HG02852 (cell line): ENCODE data around the gene MRPS27.

Experiments used
- ATAC-seq: cut with Tn5 transposase; IDR thresholded peaks from one replicate; pipeline ENCODE4 v1.9.1; 2021; ENCODE audit warnings: mild to moderate bottlenecking, moderate library complexity; ENCODE audit not compliant: unreplicated experiment

The MRPS27 gene

DNA sequence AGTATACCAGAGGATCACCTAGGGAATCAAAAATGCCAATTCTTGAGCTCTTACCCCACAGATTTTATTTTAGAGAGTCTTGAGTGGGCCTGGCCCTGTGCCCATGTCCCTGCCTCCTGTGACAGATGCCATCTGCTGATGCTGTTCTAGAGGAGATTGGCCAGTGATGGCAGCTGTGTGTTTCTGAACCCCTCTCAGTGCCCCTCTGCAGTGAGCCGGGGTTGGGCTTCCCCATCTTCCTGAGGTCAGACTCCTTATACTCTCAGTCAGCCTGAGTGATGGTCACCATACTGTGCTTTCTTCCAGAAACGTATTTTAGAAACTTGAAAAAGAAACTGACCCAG lies 6.2 kb upstream of the MRPS27 start:
- ATAC-seq: no peak

- ATAC-seq: no peak
Observed at GRCh38 chr5:72325566-72326305, 5.7 kb upstream of the MRPS27 start.

DNA sequence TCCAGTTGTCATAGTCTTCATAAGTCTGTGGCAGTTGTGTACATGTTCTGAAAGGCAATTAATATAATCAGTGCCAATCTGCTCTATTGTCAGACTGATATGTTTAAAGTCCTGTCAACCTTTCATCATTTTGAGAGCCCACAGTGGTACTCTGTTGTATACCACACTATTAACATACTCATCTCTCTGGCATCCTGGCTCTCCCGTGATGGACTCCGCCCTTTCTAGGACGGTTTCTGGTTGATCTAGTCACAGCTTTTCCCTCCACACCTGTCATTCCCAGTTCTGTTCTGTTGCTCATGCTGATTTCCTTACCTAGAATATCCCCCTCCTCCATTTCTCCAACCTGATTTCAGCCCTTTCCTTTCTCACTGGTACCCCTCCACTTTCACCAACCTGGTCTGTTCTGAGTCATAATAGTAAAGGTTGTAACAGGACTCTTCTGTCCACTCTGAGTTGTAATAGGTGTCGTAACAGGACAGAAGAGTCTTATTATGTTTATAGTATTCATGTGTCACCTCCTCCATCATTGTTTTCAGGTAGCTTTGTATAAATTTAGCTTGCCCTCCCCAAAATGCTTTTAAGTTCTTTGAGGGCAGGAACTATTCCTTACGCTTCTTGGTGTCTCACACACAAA lies 4.3 kb upstream of the MRPS27 start:
- no peak for ATAC-seq

DNA sequence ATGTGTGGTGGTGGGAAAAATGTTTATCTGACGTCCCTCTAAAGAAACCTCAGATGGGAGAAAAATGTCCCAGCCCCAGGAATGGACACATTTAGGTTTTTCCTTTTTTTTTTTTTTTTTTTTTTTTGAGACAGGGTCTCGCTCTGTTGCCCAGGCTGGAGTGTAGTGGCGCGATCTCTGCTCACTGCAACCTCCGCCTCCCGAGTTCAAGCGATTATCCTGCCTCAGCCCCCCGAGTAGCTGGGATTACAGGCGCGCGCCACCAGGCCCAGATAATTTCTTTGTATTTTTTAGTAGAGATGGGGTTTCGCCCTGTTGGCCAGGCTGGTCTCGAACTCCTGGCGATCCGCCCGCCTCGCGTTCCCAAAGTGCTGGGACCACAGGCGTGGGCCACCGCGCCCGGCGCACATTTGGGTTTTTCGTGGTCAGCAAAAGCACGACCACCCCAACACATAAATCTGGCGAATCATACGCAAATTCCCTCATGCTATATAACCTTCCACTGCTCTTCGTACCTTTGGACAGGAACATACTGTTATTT lies 535 bp downstream of the MRPS27 start:
- ATAC-seq: peak; percentile 1

DNA sequence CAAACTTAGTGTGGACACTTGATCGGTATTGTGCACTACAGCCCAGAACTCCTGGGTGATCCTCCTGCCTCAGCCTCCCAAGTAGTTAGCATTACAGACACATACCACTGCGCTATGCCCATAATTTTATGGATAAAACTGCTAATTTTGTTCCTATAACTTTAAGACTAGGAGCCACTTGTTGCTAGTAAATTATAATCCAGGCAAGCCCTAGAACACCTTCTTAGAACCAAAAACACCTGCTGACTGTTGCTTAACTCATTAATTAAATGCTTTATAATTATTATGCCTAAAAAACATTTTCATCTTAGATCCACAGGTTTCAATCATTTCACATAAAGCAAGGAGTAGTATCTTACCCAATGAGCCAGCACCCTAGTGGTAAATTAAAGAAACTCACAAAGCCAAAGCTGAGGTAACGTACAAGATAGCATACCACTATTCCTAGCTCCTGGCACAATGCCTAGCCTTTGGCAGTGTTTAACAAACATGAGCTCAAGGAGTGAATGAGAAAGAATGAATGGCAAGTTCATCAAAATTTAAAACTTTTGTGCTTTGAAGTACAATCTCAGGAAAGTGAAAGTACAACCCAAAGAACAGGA lies 5.4 kb downstream of the MRPS27 start:
- ATAC-seq: no peak

- ATAC-seq: no peak
Observed at GRCh38 chr5:72313141-72313540, 6.9 kb downstream of the MRPS27 start.

DNA sequence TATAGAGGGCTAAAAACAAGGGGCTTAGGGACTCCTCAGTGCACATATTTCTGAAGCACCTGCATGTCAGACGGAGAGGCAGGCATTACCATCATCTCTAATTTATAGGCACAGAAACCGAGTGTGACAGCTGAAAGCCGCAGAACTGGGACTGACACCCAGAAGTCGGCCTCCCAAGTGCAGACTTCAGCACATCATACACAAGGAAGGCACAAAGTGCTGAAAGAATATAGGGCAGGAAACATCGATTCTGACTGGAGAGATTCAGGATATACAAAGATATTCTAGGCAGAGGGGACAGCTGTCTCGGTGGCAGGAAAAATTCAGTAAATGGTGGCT lies 11.2 kb downstream of the MRPS27 start:
- no peak for ATAC-seq

- peak; percentile 89 for ATAC-seq
Observed at GRCh38 chr5:72307968-72308852, 11.8 kb downstream of the MRPS27 start.

DNA sequence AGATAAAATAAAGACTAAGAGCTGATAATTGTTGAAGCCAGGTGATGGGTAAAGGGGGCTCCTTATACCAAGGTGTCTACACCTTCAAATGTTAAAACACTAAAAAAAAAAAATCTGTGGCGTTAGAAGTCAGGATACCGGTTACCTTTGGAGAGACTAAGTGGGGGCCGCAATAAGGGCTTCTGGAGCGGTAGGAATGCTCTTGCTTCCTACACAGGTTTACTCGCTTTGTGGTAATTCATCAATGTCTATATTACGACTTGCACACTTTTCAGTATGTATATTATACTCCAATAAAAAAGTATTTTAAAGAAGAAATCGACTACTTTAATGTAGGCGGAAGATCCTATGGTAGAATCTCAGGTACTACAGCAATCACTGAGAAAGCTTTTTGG lies 12.5 kb downstream of the MRPS27 start:
- no peak for ATAC-seq

- ATAC-seq: no peak
Observed at GRCh38 chr5:72305194-72306142, 14.6 kb downstream of the MRPS27 start.

GRCh38 chr5:72302171-72302570 lies 17.9 kb downstream of the MRPS27 start:
- ATAC-seq: no peak

GRCh38 chr5:72301557-72301956 lies 18.5 kb downstream of the MRPS27 start:
- ATAC-seq: peak; percentile 68

DNA sequence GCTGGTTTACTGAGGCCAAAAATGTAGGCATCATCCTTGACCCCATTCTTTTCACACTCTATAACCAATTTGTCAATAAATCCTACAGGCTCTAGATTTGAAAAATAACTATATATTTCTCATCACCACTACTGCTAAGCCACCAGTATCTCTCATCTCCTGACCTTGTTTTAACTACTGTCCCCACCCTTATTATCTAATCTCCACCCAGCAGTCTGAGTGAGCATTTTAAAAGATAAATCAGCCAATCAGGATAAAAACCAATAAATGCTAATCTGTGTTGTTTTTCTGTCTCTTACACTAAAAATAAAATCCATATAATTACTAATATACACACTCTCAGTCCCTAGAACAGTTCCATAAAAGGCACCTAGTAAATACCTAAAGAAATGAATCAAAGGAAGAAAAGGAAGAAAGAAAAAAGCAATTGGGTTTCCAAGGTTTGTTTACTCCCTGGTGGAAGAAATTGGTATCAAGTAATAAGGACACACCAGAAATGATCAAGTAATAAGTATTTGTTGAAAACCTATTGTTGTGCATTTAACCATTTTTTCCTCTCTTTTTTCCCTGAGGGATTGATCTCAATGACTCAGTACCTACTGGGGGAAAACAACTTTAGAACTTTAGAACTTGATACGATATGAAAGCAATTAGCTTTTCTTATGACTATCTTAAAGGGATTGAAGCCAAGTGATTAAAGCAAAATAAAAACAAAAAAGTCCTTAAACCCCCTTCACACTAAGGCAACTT lies 19.3 kb downstream of the MRPS27 start:
- ATAC-seq: no peak

DNA sequence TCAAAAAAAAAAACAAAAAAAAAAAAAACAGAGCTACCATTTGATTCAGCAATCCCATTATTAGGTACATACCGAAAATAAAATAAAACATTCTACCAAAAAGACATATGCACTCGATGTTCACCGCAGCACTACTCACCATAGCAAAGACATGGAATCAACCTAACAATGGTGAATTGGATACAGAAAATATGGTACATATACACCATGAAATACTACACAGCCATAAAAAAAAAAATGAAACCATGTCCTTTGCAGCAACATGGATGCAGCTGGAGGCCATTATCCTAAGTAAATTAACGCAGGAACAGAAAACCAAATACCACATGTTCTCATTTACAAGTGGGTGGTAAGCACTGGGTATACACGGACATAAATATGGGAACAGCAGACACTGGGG lies 21.3 kb downstream of the MRPS27 start:
- no peak for ATAC-seq

DNA sequence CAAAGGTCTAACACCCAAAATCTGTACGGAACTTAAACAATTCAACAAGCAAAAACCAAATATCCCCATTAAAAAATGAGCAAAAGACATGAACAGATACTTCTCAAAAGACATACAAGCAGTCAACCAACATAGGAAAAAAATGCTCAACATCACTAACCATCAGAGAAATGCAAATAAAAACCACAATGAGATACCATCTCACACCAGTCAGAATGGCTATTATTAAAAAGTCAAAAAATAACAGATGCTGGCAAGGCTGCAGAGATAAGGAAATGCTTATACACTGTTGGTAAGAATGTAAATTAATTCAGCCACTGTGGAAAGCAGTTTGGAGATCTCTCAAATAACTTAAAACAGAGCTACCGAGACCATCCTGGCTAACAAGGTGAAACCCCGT lies 21.9 kb downstream of the MRPS27 start:
- ATAC-seq: peak; percentile 34

DNA sequence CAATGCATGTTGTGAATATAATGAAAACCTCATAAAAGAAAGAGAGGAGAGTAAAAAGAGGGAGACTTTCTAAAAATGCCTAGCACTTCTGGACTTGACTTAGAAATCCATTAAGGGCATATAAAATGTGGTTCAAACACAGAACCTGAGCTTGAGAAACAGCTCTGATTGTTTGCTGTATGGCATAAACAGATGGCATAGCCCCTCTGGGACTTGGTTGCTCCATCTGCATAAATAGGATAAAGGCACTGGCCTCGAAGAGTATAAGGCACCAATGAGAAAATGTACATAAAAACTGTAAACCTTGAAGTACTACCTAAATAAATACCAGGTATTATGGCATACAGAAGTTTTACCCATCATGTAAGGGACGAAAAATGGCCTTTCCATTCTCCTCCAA lies 23.8 kb downstream of the MRPS27 start:
- ATAC-seq: no peak

DNA sequence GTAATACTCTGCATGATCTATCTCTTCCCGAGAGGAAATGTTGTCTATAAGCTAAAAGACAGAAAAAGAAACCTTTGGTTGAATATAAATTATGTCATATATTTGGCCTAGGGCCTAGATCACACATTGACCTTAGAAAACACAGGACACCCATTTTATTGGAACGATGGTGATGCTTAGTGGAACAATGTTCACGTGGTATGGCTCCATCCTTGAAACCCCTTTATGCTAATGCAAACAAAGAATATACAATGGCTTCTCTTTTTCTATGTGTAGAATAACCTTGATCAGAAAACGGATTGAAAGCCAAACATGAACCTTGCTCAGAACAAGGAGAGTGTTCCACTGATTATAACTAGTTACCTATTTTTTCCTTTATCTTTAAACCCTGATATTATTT lies 24.5 kb downstream of the MRPS27 start:
- no peak for ATAC-seq

GRCh38 chr5:72294473-72294872 lies 25.6 kb downstream of the MRPS27 start:
- ATAC-seq: no peak

GRCh38 chr5:72293495-72294055 lies 26.5 kb downstream of the MRPS27 start:
- no peak for ATAC-seq
